Smooth muscle cell (in vitro differentiated cells): ENCODE results near the gene POLR3A. TPM values are rescaled to one million over a fixed set of nuclear protein-coding genes. Genes with fewer than 3 reads are reported as not detected.

Source experiments
- DNase-seq: peaks from one replicate; lab custom pipeline; 2025; ENCODE audit not compliant: unreplicated experiment; lab: John Stamatoyannopoulos, UW
- H2AFZ ChIP-seq: fragments of 200-600 bp; sonication (generic); 2 replicates; pipeline ENCODE4 v1.6.0; 2016; ENCODE audit warnings: antibody characterized with exemption, low read depth, mild to moderate bottlenecking
- H3F3A ChIP-seq: fragments of 200-600 bp; sonication (generic); 2 replicates; pipeline ENCODE4 v1.6.0; 2017; ENCODE audit warnings: antibody characterized with exemption, low read depth
- H3K27ac ChIP-seq: fragments of 200-600 bp; sonication (generic); 2 replicates; pipeline ENCODE4 v1.5.1; 2016; ENCODE audit warnings: low read depth, mild to moderate bottlenecking
- H3K27me3 ChIP-seq: fragments of 200-600 bp; sonication (generic); 2 replicates; pipeline ENCODE4 v1.6.1; 2016; ENCODE audit warnings: low read depth, mild to moderate bottlenecking
- H3K36me3 ChIP-seq: fragments of 200-600 bp; sonication (generic); 2 replicates; pipeline ENCODE4 v1.5.1; 2016; ENCODE audit warnings: low read depth
- H3K4me1 ChIP-seq: fragments of 200-600 bp; sonication (generic); 2 replicates; pipeline ENCODE4 v1.5.1; 2016; ENCODE audit warnings: low read depth
- H3K4me2 ChIP-seq: fragments of 200-600 bp; sonication (generic); 2 replicates; pipeline ENCODE4 v1.6.0; 2016; ENCODE audit warnings: mild to moderate bottlenecking
- H3K4me3 ChIP-seq: fragments of 200-600 bp; sonication (generic); 2 replicates; pipeline ENCODE4 v1.5.1; 2016; ENCODE audit warnings: mild to moderate bottlenecking
- H3K79me2 ChIP-seq: fragments of 200-600 bp; sonication (generic); 2 replicates; pipeline ENCODE4 v1.6.0; 2016; ENCODE audit warnings: low read depth, mild to moderate bottlenecking
- H3K9ac ChIP-seq: fragments of 200-600 bp; sonication (generic); 2 replicates; pipeline ENCODE4 v1.6.0; 2016; ENCODE audit warnings: low read depth
- H3K9me3 ChIP-seq: fragments of 200-600 bp; sonication (generic); replicated peaks from 2 replicates; pipeline ENCODE4 v1.5.1; 2016; ENCODE audit warnings: low read depth
- H4K20me1 ChIP-seq: fragments of 200-600 bp; sonication (generic); 2 replicates; pipeline ENCODE4 v1.6.0; 2016; ENCODE audit warnings: low read depth
- WGBS: methylation state at CpG from one replicate; pipeline ENCODE4 v1.1.7; 2016; ENCODE audit warnings: low lambda C conversion rate; 5-methylcytosine and 5-hydroxymethylcytosine counted together
- polyA plus RNA-seq: library from polyadenylated mRNA; unstranded; fragments of >200 nt; fragmentation: Nextera tagmentation; extraction: Ambion mirVana; gene quantifications from 2 replicates; pipeline ENCODE4 v1.2.1, GENCODE V29; 2016
- total RNA-seq: library from RNA; depleted of rRNA; stranded (reverse); fragments of >200 nt; gene quantifications from 2 replicates; pipeline ENCODE4 v1.2.3, GENCODE V29; 2014
- TF ChIP-seq, protein P1 (sequence below): fragments of 200-600 bp; sonication (generic); IDR thresholded peaks from 2 replicates; pipeline ENCODE4 v1.5.1; 2017; ENCODE audit warnings: borderline replicate concordance, mild to moderate bottlenecking, antibody characterized with exemption; ENCODE audit not compliant: insufficient read depth, poor library complexity, severe bottlenecking

POLR3A gene
- total and polyA plus RNA-seq, 2 experiments from 2014 or later, result 13.8 to 14.9 TPM

- Histone ChIP-seq H3K36me3 (no peaks in the 10 kb centered on the region), H2AFZ (no peak overlapping the region), H3K9me3 (no peaks in the 10 kb centered on the region), H3K4me3 (no peak overlapping the region), H3K4me1 (peaks cover 5% of the 10 kb centered on the region), H3K9ac (no peak overlapping the region), H3K27me3 (no peaks in the 10 kb centered on the region), H3K79me2 (no peaks in the 10 kb centered on the region), H3K27ac (no peak overlapping the region), H3F3A (peaks cover 17% of the 10 kb centered on the region), H4K20me1 (peaks cover 23% of the 10 kb centered on the region), H3K4me2 (no peak overlapping the region)
- DNase-seq, result no peak
- WGBS, result 73% methylated on average over 10 of the region's 10 CpGs
- TF ChIP-seq, protein P1, sequence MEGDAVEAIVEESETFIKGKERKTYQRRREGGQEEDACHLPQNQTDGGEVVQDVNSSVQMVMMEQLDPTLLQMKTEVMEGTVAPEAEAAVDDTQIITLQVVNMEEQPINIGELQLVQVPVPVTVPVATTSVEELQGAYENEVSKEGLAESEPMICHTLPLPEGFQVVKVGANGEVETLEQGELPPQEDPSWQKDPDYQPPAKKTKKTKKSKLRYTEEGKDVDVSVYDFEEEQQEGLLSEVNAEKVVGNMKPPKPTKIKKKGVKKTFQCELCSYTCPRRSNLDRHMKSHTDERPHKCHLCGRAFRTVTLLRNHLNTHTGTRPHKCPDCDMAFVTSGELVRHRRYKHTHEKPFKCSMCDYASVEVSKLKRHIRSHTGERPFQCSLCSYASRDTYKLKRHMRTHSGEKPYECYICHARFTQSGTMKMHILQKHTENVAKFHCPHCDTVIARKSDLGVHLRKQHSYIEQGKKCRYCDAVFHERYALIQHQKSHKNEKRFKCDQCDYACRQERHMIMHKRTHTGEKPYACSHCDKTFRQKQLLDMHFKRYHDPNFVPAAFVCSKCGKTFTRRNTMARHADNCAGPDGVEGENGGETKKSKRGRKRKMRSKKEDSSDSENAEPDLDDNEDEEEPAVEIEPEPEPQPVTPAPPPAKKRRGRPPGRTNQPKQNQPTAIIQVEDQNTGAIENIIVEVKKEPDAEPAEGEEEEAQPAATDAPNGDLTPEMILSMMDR, result no peak
These were observed 17.5 kb upstream of the POLR3A start for GRCh38 chr10:78046711-78047269.

DNA sequence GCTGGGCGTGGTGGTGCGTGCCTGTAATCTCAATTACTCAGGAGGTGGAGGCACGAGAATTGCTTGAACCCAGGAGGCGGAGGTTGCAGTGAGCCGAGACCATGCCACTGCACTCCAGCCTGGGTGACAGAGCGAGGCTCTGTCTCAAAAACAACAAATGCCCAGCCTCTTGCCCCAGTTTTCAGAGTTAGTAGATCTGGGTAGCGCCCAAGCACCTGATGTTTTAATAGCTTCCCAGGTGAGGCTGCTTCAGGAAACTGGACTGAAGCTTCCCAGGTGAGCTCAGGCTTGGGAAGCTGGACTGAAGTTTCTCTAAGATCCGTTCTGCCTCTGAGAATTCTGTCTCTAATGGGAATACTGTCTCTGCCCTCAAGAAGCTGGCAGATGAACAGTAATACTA is 16.5 kb upstream of the POLR3A start:
- H3F3A ChIP-seq, result peaks cover 17% of the 10 kb centered on the region
- no peak for DNase-seq
- 95% methylated on average over 8 of the region's 8 CpGs for WGBS
- H4K20me1 ChIP-seq, result peaks cover 32% of the 10 kb centered on the region
- H3K9me3 ChIP-seq, result no peaks in the 10 kb centered on the region
- H3K27ac ChIP-seq, result no peak overlapping the region
- TF ChIP-seq, protein P1, result no peak
- H3K79me2 ChIP-seq, result no peaks in the 10 kb centered on the region
- H3K4me2 ChIP-seq, result no peak overlapping the region
- no peak overlapping the region for H3K4me3 ChIP-seq
- no peaks in the 10 kb centered on the region for H3K27me3 ChIP-seq
- H3K4me1 ChIP-seq, result peaks cover 5% of the 10 kb centered on the region
- no peak overlapping the region for H2AFZ ChIP-seq
- H3K36me3 ChIP-seq, result no peaks in the 10 kb centered on the region
- H3K9ac ChIP-seq, result no peak overlapping the region

- no peak for DNase-seq
- Histone ChIP-seq H2AFZ (no peak overlapping the region), H3K9me3 (no peaks in the 10 kb centered on the region), H3K4me2 (no peak overlapping the region), H3K9ac (no peak overlapping the region), H3K4me1 (peaks cover 5% of the 10 kb centered on the region), H4K20me1 (peaks cover 38% of the 10 kb centered on the region), H3K36me3 (peaks cover under 1% of the 10 kb centered on the region), H3K27ac (no peak overlapping the region), H3K27me3 (no peaks in the 10 kb centered on the region), H3K4me3 (no peak overlapping the region), H3K79me2 (no peaks in the 10 kb centered on the region), H3F3A (peaks cover 17% of the 10 kb centered on the region)
- TF ChIP-seq, protein P1, result no peak
- WGBS, result 73% methylated on average over 10 of the region's 10 CpGs
These were observed 15.9 kb upstream of the POLR3A start for GRCh38 chr10:78045237-78045636.

- Histone ChIP-seq H3K9me3 (no peaks in the 10 kb centered on the region), H2AFZ (no peak overlapping the region), H4K20me1 (peaks cover 44% of the 10 kb centered on the region), H3K79me2 (no peaks in the 10 kb centered on the region), H3K4me2 (no peak overlapping the region), H3K27me3 (no peaks in the 10 kb centered on the region), H3F3A (peaks cover 21% of the 10 kb centered on the region), H3K36me3 (peaks cover 6% of the 10 kb centered on the region), H3K4me3 (no peak overlapping the region), H3K4me1 (peaks cover 5% of the 10 kb centered on the region), H3K27ac (no peak overlapping the region), H3K9ac (no peak overlapping the region)
- 82% methylated on average over 10 of the region's 10 CpGs for WGBS
- no peak for DNase-seq
- TF ChIP-seq, protein P1, result no peak
These were observed 15.4 kb upstream of the POLR3A start for GRCh38 chr10:78044699-78045098.
